GM21529 (cell line): ENCODE data around the gene PDZD4.

ENCODE experiments used
- ATAC-seq: cut with Tn5 transposase; IDR thresholded peaks from one replicate; pipeline ENCODE4 v1.9.1; 2021; ENCODE audit not compliant: unreplicated experiment

Gene PDZD4

DNA sequence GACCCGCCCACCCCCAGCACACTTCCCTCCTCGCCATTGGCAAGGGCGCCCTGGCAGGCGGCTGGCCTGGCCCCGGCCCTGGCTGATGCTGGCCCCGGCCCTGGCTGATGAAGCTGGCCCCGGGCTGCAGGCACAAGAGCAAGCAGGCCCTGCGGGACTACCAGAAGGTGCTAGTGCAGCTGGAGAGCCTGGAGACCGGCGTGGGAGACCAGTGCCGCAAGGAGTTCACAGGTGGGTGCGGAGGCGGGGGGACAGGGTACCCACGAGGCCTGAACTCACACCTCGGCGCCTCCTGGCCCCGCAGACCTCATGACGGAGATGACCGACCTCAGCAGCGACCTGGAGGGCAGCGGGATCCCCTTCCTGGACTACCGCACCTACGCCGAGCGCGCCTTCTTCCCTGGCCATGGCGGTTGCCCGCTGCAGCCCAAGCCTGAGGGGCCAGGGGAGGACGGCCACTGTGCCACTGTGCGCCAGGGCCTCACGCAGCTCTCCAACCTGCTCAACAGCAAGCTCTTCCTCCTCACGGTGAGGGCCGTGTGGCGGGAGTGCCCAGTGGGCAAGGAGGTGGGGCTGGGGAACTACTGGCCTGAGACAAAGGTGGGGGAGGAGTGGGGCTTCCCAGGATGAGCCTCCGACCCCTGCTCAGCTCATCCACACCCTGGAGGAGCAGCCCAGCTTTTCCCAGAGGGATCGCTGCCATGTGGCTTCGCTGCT, 55.6 kb downstream of the PDZD4 start:
- no peak for ATAC-seq

DNA sequence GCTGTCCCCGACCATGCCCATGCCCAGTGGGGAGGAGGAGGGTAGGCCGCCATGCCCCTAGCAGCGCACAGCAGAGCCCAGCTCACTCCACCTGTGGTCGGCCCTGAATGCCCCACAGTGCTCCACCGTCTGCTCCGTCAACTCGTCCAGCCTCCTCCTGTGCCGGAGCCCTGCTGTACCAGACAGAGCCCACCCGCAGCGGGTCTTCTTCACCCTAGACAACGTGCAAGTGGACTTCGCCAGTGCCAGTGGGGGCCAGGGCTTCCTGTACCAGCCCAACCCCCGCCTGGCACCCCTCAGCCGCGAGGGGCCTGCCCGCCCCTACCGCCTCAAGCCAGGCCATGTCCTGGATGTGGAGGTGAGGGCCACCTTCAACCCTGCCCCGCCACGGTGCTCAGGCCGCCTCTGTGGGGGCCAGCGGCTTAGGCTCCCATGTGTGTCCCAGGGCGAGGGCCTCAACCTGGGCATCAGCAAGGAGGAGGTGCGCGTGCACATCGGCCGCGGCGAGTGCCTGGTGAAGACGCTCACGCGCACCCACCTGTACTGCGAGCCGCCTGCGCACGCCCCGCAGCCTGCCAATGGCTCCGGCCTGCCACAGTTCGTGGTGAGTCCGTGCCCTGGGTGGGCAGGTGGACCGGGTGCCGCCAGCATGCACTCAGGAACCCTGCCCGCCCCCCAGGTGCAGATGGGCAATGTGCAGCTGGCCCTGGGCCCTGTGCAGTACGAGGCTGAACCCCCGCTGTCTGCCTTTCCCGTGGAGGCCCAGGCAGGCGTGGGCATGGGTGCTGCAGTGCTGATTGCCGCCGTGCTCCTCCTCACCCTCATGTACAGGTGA, 56.4 kb downstream of the PDZD4 start:
- ATAC-seq: no peak

DNA sequence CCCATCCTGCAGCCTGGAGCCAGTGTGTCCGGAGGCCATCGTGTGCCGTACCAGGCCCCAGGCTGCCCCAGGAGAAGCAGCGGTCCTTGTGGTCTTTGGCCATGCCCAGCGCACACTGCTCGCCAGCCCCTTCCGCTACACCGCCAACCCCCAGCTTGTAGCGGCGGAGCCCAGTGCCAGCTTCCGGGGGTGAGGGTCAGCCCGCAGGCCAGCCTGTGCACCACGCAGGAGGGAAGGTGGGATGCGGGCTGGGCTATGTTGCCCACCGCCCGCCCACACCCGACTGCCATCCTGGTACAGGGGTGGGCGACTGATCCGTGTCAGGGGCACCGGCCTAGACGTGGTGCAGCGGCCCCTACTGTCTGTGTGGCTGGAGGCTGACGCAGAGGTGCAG, 57.1 kb downstream of the PDZD4 start:
- ATAC-seq: no peak

DNA sequence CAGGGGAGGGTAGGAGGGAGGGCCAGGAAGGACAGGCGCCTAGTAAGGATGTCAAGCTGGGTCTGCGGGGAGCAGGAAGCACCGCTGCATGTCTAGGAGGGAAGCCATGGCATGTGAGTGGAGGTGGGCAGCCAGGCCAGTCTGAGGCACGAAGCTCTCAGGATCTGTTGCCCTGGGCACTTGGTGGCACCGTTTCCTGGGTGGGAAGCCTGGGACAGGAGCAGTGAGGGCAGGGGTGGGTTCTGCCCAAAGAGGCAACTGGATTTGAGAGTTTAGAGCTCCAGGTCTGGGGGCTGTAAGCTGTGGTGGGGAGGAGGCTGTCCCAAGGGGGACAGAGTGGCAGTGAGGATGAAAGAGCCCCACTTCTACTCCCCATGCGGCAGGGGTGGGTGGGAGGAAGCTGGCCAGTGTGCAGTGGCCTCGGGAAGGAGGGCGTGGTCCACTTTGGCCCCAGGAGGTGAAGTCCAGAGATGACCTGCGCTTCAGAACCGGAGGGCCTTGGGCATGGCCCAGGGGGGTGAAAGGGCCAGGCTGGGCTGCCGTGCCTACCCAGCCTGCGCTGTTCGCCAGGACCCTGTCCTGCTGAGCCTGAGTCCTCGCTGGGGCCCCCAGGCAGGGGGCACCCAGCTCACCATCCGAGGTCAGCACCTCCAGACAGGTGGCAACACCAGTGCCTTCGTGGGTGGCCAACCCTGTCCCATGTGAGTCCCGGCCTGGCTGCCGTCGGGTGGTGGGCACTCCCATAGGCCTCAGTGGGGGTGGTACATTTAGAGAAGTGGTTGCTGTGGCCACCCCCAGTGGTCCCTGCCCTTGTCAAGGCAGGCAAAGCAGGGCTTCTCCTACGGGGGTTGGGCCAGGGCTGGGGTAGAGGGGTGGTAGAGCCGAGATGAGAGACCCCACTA, 57.8 kb downstream of the PDZD4 start:
- ATAC-seq: no peak

DNA sequence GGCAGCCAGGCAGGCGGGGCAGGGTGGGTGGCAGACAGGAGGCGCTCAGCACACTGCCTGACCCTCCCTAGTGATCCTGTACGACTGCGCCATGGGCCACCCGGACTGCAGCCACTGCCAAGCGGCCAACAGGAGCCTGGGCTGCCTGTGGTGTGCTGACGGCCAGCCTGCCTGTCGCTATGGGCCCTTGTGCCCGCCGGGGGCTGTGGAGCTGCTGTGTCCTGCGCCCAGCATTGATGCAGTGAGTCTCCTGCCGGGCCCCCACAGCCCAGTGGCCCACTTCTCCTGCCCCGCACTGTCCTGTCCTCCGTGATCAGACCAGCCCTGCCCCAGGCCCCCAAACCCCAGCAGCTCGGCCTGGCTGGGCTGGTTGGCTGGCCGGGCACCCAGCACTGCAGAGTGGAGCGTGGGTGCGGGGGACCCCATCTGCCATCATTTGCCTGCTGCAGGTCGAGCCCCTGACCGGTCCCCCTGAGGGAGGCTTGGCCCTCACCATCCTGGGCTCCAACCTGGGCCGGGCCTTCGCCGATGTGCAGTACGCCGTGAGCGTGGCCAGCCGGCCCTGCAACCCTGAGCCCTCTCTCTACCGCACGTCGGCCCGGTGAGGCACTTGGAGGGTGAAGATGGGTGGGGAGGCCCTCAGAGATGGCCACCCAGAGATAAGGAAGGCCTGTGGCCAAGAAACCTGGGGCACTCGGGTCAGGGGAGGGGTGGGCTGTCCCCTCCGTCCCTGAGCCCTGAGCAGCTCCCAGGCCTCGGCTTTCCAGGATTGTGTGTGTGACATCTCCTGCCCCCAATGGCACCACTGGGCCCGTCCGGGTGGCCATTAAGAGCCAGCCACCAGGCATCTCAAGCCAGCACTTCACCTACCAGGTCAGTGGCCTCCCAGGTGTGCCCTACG, 58.7 kb downstream of the PDZD4 start:
- ATAC-seq: no peak

DNA sequence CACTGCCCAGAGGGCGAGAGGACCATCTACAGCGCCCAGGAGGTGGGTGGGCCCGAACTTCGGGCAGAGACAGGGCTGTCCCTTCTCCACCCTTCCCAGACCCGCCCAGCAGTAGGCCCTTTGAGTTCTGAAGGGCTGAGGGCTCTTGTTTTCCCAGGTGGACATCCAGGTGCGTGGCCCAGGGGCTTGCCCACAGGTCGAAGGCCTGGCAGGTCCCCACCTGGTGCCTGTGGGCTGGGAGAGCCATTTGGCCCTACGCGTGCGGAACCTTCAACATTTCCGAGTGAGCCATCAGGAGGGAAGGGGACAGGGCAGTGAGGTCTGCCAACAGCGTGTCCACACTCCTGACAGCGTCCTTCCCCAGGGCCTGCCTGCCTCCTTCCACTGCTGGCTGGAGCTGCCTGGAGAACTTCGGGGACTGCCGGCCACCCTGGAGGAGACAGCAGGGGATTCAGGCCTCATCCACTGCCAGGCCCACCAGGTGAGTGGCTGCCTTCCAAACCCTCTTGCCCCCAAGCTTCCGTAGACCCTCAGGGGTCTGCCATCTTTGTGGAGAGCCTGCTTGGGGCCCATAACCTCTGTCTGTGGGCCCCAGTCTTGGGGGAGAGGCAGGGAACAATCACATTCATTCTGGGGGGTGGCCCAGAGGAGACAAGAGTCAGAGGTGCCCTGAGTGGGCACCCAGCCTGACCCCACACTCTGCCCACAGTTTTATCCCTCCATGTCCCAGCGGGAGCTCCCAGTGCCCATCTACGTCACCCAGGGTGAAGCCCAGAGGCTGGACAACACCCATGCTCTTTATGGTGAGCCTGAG, 59.5 kb downstream of the PDZD4 start:
- ATAC-seq: no peak

DNA sequence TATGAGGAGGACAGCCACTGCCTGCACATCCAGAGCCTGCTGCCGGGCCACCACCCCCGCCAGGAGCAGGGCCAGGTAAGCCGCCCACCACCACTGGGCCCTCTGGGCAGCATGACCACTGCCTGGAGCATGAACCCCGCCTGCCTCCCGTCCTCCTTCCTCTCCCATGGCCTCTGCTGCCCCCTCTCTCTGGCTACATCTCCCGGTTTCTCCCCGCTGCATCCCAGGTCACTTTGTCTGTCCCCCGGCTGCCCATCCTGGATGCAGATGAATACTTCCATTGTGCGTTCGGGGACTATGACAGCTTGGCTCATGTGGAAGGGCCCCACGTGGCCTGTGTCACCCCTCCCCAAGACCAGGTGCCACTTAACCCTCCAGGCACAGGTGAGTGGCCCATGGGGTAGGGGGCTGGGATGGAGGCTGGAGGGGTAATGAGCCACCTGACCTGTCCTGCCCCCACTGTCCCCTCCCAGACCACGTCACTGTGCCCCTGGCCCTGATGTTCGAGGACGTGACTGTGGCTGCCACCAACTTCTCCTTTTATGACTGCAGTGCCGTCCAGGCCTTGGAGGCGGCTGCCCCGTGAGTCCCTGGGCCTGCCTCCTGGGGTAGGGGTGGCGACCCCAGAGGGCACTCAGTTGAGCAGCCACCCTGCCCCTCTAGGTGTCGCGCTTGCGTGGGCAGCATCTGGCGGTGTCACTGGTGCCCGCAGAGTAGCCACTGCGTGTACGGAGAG, 60.3 kb downstream of the PDZD4 start:
- ATAC-seq: no peak

DNA sequence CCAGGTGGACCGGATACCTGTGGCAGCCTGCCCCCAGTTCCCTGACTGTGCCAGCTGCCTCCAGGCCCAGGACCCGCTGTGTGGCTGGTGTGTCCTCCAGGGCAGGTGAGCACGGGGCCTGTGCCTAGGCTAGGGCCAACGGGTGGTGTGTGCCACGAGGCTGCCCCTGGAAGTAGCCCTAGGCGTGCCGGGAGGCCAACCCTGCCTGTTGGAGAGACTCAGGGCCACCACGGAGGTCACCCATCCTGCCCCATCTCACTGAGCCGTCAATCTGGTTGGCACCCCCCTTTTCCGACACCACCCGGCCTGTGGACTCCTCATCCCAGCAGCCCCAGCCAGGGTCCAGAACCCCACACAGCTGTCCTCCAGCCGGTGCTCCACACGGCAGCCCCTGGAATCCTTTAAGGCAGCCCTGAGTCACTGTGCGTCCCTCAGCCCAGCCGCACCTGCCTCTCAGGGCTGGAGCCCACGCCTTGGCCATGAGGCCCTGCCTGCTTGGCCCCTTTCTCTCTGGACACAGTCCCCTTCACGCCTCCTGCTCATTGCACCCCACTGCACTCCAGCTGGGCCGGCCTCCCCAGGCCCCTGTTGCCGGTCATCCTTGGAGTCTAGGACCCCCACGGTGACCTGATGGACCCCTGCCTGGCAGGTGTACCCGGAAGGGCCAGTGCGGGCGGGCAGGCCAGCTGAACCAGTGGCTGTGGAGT, 61.0 kb downstream of the PDZD4 start:
- ATAC-seq: no peak

DNA sequence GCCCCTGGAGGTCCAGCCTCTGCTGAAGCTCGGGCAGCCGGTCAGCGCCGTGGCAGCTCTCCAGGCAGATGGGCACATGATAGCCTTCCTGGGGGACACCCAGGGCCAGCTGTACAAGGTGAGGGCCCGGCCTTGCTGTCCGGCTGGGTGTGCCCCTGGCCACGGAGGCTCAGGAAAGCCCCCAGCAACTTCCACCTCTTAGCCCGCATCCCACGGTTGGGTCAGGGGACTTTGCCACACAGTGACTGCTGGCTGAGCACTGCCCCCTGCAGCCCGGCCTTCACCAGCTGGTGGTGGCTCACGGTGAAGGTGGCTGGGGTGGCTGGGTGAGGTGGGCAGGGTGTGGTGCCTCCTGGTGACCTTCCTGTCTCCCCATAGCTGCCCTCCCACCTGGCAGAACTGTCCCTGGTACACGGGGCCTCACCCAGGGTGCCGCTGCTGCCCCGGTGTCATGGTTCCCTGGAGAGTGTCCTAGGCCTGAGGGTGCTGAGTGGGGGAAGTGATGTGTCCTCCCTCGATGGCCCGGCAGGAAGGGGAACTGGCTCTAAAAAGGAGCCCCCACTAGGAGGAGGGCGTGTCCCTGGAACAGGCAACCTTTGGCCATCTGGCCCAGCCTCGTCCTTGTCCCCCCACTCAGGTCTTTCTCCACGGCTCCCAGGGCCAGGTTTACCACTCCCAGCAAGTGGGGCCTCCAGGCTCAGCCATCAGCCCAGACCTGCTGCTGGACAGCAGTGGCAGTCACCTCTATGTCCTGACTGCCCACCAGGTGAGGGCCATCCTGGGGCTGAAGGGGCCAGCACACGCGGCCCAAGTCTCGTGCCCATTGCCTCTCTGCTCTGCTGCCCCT, 61.8 kb downstream of the PDZD4 start:
- no peak for ATAC-seq

DNA sequence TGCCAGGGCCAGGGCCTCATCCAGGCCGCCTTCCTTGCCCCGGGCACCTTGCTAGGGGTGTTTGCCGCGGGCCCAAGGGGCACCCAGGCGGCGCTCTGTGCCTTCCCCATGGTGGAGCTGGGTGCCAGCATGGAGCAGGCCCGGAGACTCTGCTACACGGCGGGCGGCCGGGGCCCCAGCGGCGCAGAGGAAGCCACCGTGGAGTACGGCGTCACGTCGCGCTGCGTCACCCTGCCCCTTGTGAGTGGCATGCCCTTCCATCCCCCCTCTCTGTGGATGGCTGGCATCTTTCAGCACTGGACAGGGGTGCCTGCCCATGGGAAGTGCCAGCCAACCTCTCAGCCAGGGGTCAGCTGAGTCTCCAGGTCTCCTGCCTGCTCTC, 62.7 kb downstream of the PDZD4 start:
- ATAC-seq: no peak

DNA sequence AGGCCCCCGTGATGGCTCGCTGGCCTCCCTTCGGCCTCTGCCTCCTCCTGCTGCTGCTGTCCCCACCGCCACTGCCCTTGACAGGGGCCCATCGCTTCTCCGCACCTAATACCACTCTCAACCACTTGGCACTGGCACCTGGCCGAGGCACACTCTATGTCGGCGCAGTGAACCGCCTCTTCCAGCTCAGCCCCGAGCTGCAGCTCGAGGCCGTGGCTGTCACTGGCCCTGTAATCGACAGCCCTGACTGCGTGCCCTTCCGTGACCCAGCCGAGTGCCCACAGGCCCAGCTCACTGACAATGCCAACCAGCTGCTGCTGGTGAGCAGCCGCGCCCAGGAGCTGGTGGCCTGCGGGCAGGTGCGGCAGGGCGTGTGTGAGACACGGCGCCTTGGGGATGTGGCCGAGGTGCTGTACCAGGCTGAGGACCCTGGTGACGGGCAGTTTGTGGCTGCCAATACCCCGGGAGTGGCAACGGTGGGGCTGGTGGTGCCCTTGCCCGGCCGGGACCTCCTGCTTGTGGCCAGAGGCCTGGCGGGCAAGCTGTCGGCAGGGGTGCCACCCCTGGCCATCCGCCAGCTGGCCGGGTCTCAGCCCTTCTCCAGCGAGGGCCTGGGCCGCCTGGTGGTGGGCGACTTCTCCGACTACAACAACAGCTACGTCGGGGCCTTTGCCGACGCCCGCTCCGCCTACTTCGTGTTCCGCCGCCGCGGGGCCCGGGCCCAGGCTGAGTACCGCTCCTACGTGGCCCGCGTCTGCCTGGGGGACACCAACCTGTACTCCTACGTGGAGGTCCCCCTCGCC, 63.3 kb downstream of the PDZD4 start:
- no peak for ATAC-seq

DNA sequence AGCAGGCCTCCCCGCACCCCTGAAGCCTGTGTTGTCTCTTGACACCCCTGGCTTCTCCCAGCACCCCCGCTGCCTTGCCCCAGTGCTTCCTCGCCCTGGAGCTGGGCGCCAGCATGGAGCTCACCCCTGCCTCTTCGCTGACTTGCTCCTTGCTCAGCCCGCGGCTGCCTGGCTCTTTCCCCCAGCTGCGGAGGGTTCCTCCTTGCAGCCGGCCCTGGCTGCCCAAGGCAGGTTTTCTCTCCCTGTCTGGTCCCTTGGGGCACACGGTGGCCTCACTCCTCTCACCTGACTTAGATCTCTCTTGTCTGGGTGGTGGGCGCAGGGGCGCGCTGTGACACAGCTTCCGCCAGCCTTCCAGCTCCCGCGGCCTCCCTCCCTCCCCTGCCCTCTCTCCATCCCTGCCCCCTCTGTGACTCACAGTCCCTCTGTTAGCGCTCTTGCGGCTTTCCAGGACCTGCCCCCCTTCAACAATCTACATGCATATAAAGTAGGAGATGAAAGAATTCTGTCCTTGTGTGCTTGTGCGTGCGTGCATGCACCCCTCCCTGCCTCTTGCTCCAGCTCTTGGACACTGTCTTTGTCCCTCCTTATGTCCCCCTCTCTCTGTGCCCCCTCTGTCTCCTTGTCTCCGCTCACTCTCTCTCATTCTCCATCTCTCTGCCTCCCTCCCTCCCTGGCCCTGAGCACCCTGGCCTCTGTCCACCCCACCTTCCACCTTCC, 64.1 kb downstream of the PDZD4 start:
- ATAC-seq: no peak

DNA sequence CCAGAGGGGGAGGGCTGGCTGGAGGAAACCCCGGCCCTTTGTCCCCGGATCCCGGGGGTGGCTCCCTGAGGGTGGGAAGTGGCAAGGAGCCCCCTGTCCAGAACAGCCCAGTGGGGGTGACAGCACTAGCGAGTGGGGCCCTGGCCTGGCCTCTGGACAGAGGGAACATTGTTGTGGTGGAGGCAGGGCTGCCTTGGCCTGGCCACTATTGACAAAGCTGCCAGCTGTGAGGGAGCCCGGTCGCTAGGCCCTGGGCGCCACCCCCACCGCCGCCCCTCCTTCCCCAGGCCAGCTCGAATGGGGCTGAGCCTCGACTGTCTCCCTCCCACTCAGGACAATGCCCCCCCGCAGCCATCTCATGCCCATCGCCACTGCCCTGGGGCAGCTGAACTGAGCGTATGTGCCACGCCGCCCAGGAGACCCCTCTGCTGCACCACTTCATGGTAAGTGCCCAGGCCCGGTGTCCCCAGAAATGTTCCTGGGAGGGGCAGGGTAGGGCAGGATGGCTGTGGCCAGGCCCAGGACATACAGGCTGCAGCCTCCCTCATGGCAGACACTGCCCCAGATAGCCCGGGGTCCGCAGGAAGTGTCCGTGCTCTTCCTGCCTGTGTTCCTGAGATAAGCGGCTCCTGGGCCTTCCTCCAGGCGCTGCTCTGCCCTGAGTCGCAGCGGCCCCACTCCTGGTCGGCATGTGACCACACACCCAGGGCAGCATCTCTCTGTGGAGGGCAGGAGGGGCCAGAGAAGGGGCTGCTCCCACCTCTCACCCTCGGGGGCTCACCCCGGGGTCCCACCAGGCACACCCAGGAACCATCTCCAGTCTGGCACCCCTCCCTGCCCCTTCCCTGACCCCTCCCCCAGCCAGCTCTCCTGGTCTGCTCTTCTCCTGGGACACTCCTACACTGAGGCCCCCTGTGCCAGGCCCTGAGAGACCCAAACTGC, 64.9 kb downstream of the PDZD4 start:
- ATAC-seq: no peak

DNA sequence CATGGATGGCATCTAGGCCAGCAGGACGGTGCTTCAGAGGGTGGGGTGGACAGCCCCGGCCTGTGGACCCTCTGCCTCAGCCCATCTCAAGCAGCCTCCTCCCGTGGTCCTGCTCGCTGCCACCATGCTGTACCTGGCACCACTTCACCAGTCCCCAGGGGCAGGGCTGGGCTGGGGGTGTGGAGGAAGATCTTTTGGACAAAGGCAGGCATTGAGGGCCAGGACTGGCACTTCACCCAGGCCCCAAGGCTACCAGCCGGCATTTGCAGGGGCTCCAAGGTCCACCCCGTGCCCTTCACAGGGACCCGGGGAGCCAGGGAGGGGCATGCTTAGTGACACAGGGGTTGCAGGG, 65.6 kb downstream of the PDZD4 start:
- ATAC-seq: no peak
